KMS-11 (cell line): ENCODE measurements around the gene SLC24A3.

ENCODE experiments used
- H2AFZ ChIP-seq: fragments of 200-600 bp; sonication (generic); 2 replicates; pipeline ENCODE4 v1.6.1; 2016; ENCODE audit warnings: antibody characterized with exemption, mixed run types, low read depth
- H3K27ac ChIP-seq: fragments of 200-600 bp; sonication (generic); 2 replicates; pipeline ENCODE4 v1.6.1; 2016; ENCODE audit warnings: mild to moderate bottlenecking, mixed run types
- H3K27me3 ChIP-seq: fragments of 200-600 bp; sonication (generic); 2 replicates; pipeline ENCODE4 v1.6.1; 2017; ENCODE audit warnings: mild to moderate bottlenecking, low read depth, mixed run types, moderate library complexity; ENCODE audit not compliant: insufficient read depth
- H3K36me3 ChIP-seq: fragments of 200-600 bp; sonication (generic); 2 replicates; pipeline ENCODE4 v1.6.1; 2017; ENCODE audit warnings: mild to moderate bottlenecking, mixed run types; ENCODE audit not compliant: insufficient read depth
- H3K4me1 ChIP-seq: fragments of 200-600 bp; sonication (generic); 2 replicates; pipeline ENCODE4 v1.6.1; 2016; ENCODE audit warnings: mild to moderate bottlenecking, low read depth, mixed run types; ENCODE audit not compliant: poor library complexity, severe bottlenecking
- H3K4me2 ChIP-seq: fragments of 200-600 bp; sonication (generic); 2 replicates; pipeline ENCODE4 v1.7.0; 2016; ENCODE audit warnings: mild to moderate bottlenecking, mixed run types
- H3K4me3 ChIP-seq: fragments of 200-600 bp; sonication (generic); IDR thresholded peaks from 2 replicates; pipeline ENCODE4 v1.6.1; 2017; ENCODE audit warnings: low read depth, low read length, mixed read lengths; ENCODE audit not compliant: insufficient read depth
- H3K79me2 ChIP-seq: fragments of 200-600 bp; sonication (generic); 2 replicates; pipeline ENCODE4 v1.6.1; 2016; ENCODE audit warnings: low read depth, mixed run types; ENCODE audit not compliant: insufficient read depth
- H3K9ac ChIP-seq: fragments of 200-600 bp; sonication (generic); 2 replicates; pipeline ENCODE4 v1.6.1; 2016; ENCODE audit warnings: mild to moderate bottlenecking, mixed run types
- H4K20me1 ChIP-seq: fragments of 200-600 bp; sonication (generic); 2 replicates; pipeline ENCODE4 v1.6.1; 2016; ENCODE audit warnings: mild to moderate bottlenecking, mixed run types; ENCODE audit not compliant: insufficient read depth
- CTCF ChIP-seq: fragments of 200-600 bp; sonication (generic); conservative IDR thresholded peaks from 2 replicates; pipeline ENCODE4 v1.6.1; 2017; ENCODE audit warnings: low read depth, mild to moderate bottlenecking, antibody characterized with exemption, low read length, moderate library complexity, mixed read lengths

The SLC24A3 gene

GRCh38 chr20:19405958-19406357, 193.5 kb downstream of the SLC24A3 start:
- Histone ChIP-seq H3K4me2 (no peak overlapping the region), H3K27me3 (no peaks in the 10 kb centered on the region), H2AFZ (no peak overlapping the region), H3K9ac (no peak overlapping the region), H3K27ac (no peak overlapping the region), H3K36me3 (no peaks in the 10 kb centered on the region), H3K79me2 (no peaks in the 10 kb centered on the region), H3K4me3 (no peak overlapping the region), H3K4me1 (no peaks in the 10 kb centered on the region), H4K20me1 (no peaks in the 10 kb centered on the region)
- no peak for TF ChIP-seq CTCF

- H3K36me3 ChIP-seq, result no peaks in the 10 kb centered on the region
- H3K27ac ChIP-seq, result no peak overlapping the region
- no peaks in the 10 kb centered on the region for H3K27me3 ChIP-seq
- no peak for TF ChIP-seq CTCF
- no peak overlapping the region for H3K4me2 ChIP-seq
- H3K9ac ChIP-seq, result no peak overlapping the region
- H2AFZ ChIP-seq, result no peak overlapping the region
- no peaks in the 10 kb centered on the region for H4K20me1 ChIP-seq
- no peaks in the 10 kb centered on the region for H3K4me1 ChIP-seq
- no peak overlapping the region for H3K4me3 ChIP-seq
- H3K79me2 ChIP-seq, result no peaks in the 10 kb centered on the region
These were observed 193.9 kb downstream of the SLC24A3 start for GRCh38 chr20:19406381-19406780.

- H3K36me3 ChIP-seq, result no peaks in the 10 kb centered on the region
- H3K4me1 ChIP-seq, result no peaks in the 10 kb centered on the region
- no peaks in the 10 kb centered on the region for H3K27me3 ChIP-seq
- no peak overlapping the region for H3K4me2 ChIP-seq
- no peak overlapping the region for H3K9ac ChIP-seq
- no peak overlapping the region for H2AFZ ChIP-seq
- H3K4me3 ChIP-seq, result no peak overlapping the region
- no peaks in the 10 kb centered on the region for H4K20me1 ChIP-seq
- no peak overlapping the region for H3K27ac ChIP-seq
- H3K79me2 ChIP-seq, result no peaks in the 10 kb centered on the region
- TF ChIP-seq CTCF, result no peak
These were observed 194.8 kb downstream of the SLC24A3 start for GRCh38 chr20:19407196-19407595.

GRCh38 chr20:19407736-19408135, 195.3 kb downstream of the SLC24A3 start:
- Histone ChIP-seq H3K36me3 (no peaks in the 10 kb centered on the region), H3K27me3 (no peaks in the 10 kb centered on the region), H3K4me1 (no peaks in the 10 kb centered on the region), H3K9ac (no peak overlapping the region), H3K79me2 (no peaks in the 10 kb centered on the region), H3K4me3 (no peak overlapping the region), H4K20me1 (no peaks in the 10 kb centered on the region), H3K27ac (no peak overlapping the region), H2AFZ (no peak overlapping the region), H3K4me2 (no peak overlapping the region)
- TF ChIP-seq CTCF, result no peak
